ENCODE measurements around the gene GID4. TPM values are rescaled to one million over a fixed set of nuclear protein-coding genes. Genes with fewer than 3 reads are reported as not detected.

GID4 gene
- total RNA-seq, 6 experiments from 2014 or later, result 4.8 to 6.1 (median 5.3) TPM

DNA sequence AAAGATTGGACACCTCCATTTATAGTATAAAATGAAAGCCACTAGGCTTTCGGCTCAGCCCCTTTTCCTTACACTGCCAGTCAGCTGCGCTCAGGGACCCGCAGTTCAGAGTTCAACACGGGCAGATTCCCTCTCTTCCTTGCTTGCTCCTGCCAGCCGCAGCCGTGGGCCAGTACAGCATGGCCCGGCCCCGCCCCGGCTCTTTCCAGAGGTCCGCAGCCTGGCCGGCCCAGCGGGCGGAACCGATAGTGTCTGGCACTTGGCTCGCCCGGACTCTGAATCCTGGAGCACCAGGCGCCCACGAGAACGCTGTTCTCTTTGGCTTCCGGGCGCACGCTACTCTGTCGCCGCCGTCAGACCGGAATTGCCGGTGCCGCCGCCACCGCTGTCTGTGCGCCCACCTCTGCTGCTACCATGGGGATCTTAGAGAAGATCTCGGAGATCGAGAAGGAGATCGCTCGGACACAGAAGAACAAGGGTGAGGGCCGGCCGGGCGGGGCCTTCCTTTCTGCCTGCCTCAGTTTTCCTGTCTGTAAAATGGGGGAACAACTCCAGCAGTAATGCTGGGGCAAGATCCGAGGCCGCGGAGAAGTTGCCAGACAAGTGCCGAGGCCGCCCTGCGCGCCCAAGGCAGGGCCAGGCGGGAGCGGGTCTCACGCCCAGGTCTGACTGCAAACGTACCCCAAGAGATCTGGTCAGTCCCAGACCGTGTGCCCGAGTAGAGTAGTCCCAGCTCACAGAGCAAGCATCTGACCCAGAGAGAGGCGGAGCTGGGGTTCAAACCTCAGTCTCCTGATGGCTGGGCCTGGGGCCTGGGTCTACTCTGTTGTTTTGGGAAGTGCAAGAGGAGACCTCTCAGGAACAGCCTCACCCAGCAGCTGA is 48.6 kb downstream of the GID4 start, which contains the start of gene DRG2:
Gene DRG2, plus strand, starts transcription at position 339 of the 882 bp plus-strand sequence. Its CDS starts 76 bp downstream, at position 415.
- 0% methylated on average over 18 of the region's 52 CpGs for WGBS (ENCODE audit: insufficient coverage, low coverage, low lambda C conversion rate, missing lambda C conversion rate)
- Histone ChIP-seq H3K27me3 (no peaks in the 10 kb centered on the region), H3K4me1 (peaks cover 0 to 13% (median 0%) of the 10 kb centered on the region in 4 donors), H3K9me3 (no peaks in the 10 kb centered on the region), H3K4me3 (peak within 1 kb of the TSS; percentile 77 to 96 (median 83)), H3K36me3 (peaks cover 0 to 4% (median 0%) of the 10 kb centered on the region in 4 donors), H3K27ac (peak within 1 kb of the TSS; percentile 52 to 67 (median 64))
- TF ChIP-seq, protein P1, sequence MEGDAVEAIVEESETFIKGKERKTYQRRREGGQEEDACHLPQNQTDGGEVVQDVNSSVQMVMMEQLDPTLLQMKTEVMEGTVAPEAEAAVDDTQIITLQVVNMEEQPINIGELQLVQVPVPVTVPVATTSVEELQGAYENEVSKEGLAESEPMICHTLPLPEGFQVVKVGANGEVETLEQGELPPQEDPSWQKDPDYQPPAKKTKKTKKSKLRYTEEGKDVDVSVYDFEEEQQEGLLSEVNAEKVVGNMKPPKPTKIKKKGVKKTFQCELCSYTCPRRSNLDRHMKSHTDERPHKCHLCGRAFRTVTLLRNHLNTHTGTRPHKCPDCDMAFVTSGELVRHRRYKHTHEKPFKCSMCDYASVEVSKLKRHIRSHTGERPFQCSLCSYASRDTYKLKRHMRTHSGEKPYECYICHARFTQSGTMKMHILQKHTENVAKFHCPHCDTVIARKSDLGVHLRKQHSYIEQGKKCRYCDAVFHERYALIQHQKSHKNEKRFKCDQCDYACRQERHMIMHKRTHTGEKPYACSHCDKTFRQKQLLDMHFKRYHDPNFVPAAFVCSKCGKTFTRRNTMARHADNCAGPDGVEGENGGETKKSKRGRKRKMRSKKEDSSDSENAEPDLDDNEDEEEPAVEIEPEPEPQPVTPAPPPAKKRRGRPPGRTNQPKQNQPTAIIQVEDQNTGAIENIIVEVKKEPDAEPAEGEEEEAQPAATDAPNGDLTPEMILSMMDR (IDR thresholded peaks at IDR 0.05), result peak in 1 of 4 donors; percentile 23
- TF ChIP-seq POLR2A (IDR thresholded peaks at IDR 0.05), result no peak
- intact Hi-C loops (cut with DNase I), result no loop called here
- ATAC-seq, result peak; percentile 98 to 99 (median 98)
- DNase-seq, result peak; percentile 91 to 93 (median 93)

DNA sequence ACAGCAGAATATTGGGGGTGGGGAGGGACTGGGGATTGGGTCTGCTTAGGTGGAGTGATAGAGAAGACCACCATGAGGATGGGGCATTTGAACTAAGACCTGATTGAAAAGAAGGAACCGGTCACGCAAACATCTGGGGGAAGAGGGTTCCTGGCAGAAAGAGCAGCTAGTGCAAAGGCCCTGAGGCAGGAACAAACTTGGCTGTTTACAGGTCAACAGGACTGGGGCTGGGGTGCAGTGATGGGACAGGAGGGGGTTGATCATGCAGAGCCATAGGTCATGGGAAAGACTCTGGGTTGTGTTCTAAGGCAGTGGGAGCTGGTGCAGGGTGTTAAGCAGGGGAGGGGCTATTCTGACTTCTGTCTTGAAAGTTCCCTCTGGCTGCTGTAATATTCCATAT is 50.4 kb downstream of the GID4 start:
- Histone ChIP-seq H3K9me3 (no peaks in the 10 kb centered on the region), H3K36me3 (peaks cover 0 to 11% (median 4%) of the 10 kb centered on the region in 4 donors), H3K4me1 (peaks cover 0 to 13% (median 0%) of the 10 kb centered on the region in 4 donors), H3K4me3 (no peak overlapping the region), H3K27ac (no peak overlapping the region), H3K27me3 (no peaks in the 10 kb centered on the region)
- DNase-seq, result no peak
- ATAC-seq, result no peak
- TF ChIP-seq, protein P1 (IDR thresholded peaks at IDR 0.05), result no peak
- intact Hi-C loops (cut with DNase I), result no loop called here
- 100% methylated on average over 2 of the region's 2 CpGs for WGBS (ENCODE audit: insufficient coverage, low coverage, low lambda C conversion rate, missing lambda C conversion rate)

- intact Hi-C loops (cut with DNase I), result no loop called here
- H3K36me3 ChIP-seq, result peaks cover 0 to 34% (median 9%) of the 10 kb centered on the region in 4 donors
- ATAC-seq, result peak; percentile 41 to 80 (median 66)
These were observed 54.6 kb downstream of the GID4 start for GRCh38 chr17:18093616-18094408.

GRCh38 chr17:18094409-18094807 is 55.2 kb downstream of the GID4 start:
- peak in 1 of 4 donors; percentile 6 for ATAC-seq
- intact Hi-C loops (cut with DNase I), result no loop called here
- Histone ChIP-seq H3K27ac (no peak overlapping the region), H3K4me3 (no peak overlapping the region), H3K4me1 (no peaks in the 10 kb centered on the region), H3K36me3 (peaks cover 0 to 38% (median 11%) of the 10 kb centered on the region in 4 donors), H3K27me3 (no peaks in the 10 kb centered on the region), H3K9me3 (no peaks in the 10 kb centered on the region)
- no peak for TF ChIP-seq POLR2A (IDR thresholded peaks at IDR 0.05)
- TF ChIP-seq, protein P1 (IDR thresholded peaks at IDR 0.05), result no peak
- 100% methylated on average over 8 of the region's 10 CpGs for WGBS (ENCODE audit: insufficient coverage, low coverage, low lambda C conversion rate, missing lambda C conversion rate)
- DNase-seq, result no peak

More at GRCh38 chr17:18093616-18094408, 54.6 kb downstream of the GID4 start:
- Histone ChIP-seq H3K9me3 (no peaks in the 10 kb centered on the region), H3K4me1 (peaks cover 0 to 2% (median 0%) of the 10 kb centered on the region in 4 donors), H3K27ac (no peak overlapping the region), H3K4me3 (no peak overlapping the region), H3K27me3 (no peaks in the 10 kb centered on the region)
- TF ChIP-seq POLR2A (IDR thresholded peaks at IDR 0.05), result no peak
- TF ChIP-seq, protein P1 (IDR thresholded peaks at IDR 0.05), result peak in 3 of 4 donors; percentile 29 to 46 (median 46)
- WGBS (ENCODE audit: insufficient coverage, low coverage, low lambda C conversion rate, missing lambda C conversion rate), result 69% methylated on average over 5 of the region's 15 CpGs
- peak in 1 of 3 donors; percentile 73 for DNase-seq

All from right lobe of liver (tissue), 6 donors.